Renal cortical epithelial cell (primary cell): ENCODE measurements around the gene CTTN. TPM values are rescaled to one million over a fixed set of nuclear protein-coding genes. Genes with fewer than 3 reads are reported as not detected.

Experiments
- DNase-seq: peaks from one replicate; pipeline ENCODE4 v3.0.0-alpha.2; 2011; ENCODE audit warnings: low read depth
- total RNA-seq: library from RNA; depleted of rRNA; stranded (reverse); fragments of >200 nt; gene quantifications from 2 replicates; pipeline ENCODE4 v1.2.3, GENCODE V29; 2014

Gene CTTN
- total RNA-seq, 1 donor from 2014 or later = 450 TPM

DNA sequence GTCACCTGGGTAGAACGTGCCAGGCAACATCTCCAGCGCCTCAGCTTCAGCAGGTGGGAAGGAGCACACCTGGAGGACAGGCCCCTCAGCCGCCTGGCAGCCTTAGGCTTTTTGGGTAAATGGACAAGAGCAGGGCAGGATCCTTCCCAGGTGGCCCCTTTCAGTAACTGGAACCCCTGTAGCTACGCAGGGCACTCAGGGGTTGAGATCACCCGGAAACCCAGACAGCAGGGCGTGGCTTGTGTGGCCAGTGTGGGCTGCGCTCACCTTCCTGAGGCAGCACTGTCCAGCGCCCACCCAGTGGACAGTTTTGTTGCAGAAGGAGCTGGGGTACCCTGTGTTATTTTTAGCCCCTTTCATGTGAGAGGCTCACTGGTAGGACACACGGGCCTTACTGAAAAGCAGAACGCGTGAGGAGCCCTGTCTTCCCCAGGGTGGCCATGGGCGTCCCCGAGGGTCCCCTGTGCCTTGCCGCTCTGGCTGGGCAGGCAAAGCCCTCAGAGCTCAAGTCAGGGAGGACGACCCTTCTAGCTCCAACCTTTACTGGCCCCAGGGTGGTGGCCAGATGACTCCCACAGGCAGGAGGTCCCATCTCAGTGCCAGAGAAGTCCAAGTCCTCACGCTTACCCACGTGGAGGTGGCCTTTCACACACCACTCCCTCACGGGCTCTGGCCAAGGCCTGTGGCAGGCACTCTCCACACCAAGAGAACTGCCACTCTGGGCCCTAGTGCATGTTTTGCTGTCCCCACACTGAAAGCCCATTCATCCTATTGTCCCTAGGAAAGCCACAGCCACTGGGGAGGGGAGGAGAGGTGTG, 75.8 kb downstream of the CTTN start:
- no peak for DNase-seq

GRCh38 chr11:70474710-70475109, 76.4 kb downstream of the CTTN start:
- DNase-seq = no peak

DNA sequence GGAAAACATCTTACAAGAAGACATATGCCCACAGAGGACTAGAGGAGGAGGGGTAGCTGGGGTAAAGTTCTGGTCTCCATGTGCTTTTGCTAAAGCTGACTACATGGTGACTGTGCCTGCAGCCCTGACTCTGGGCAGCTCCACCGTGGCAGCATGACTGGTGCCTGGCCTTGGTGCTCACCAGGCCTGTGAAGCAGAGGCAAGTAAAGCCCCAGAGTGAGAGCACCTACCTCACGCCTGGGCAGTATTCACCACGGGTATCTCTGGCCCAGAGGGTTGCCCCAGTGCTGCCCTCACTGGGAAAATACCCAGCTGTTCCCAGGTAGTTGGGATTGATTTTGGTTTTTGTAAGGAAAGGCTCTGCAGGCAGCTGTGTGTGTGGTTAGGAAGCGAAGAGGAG, 78.3 kb downstream of the CTTN start:
- DNase-seq = no peak

- no peak for DNase-seq
Measured at GRCh38 chr11:70477176-70477575, 78.8 kb downstream of the CTTN start.

DNA sequence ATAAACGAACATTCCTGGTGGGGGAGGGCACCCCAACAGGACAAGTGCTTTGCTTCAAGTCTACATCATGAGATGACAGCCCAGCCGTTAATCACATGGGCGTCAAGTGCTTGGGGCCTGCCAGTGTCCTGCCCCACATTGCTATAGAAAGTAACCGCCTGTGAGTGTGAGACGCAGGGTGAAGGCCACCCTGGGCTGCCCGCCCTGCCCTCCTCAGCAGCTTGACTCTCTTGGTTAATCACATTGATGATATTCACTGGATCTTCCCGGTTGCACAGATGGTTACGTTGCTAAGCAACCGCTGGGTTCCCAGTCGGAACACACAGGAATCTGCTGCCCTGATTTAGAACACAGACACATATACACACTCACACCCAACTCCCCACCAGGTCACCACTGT, 79.3 kb downstream of the CTTN start:
- no peak for DNase-seq

GRCh38 chr11:70478166-70478890, 80.0 kb downstream of the CTTN start:
- no peak for DNase-seq

GRCh38 chr11:70480711-70481110, 82.4 kb downstream of the CTTN start:
- no peak for DNase-seq

GRCh38 chr11:70481625-70482528, 83.5 kb downstream of the CTTN start:
- DNase-seq = peak; percentile 91

DNA sequence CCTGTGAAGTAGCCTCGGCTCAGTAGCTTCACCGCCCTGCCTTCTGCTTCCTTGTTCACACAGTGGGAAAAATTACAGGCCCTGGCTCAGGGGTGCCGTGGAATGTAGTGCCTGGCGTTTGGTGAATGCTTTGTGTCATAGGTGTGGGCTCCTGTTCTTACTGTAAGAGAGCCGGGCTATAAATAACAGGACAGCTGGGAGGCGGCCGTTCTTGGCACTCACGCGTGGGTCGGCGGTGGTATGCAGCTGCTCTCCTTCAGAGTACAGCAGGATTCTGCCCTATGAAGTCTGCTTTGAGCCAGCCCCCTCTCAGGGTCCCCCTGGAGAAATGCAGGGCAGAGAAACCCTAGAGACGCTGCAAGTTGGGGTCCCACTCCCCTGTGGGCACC, 84.2 kb downstream of the CTTN start:
- DNase-seq = no peak

GRCh38 chr11:70483077-70483861, 84.9 kb downstream of the CTTN start:
- DNase-seq = peak; percentile 94

GRCh38 chr11:70483917-70484316, 85.6 kb downstream of the CTTN start:
- no peak for DNase-seq

DNA sequence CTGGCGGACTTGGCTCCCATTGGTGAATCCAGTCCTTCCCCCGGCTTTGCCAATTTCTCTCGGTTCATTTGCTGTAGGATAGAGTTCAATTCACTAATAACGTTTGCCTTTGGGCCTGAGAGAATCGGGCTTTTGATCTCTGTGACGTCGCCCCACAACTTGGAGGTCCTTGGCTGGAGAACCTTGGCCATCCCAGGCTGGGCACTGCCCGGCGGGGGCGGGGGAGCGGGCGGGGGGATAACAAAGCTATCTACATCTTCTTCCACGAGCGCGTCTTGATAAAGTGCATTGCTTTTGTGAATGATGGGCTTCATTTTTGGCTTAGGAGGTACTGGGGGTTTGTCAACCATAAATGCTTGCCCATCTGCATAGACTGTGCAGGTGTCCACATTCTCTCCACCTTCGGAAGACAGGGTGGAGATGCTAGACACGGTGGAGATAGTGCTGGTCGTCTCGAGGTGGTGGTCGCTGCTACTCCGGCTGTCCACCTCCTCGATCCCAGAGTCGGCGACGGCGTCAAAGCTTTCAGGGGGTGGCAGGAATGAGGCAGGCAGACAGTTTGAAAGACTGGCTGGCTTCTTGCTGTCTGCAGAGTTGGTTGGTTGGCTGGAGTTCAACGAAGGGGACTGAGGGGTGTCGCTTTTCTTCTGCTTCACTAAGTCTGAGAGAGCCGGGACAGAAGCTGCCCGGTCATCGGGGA, 87.1 kb downstream of the CTTN start:
- DNase-seq = no peak

DNA sequence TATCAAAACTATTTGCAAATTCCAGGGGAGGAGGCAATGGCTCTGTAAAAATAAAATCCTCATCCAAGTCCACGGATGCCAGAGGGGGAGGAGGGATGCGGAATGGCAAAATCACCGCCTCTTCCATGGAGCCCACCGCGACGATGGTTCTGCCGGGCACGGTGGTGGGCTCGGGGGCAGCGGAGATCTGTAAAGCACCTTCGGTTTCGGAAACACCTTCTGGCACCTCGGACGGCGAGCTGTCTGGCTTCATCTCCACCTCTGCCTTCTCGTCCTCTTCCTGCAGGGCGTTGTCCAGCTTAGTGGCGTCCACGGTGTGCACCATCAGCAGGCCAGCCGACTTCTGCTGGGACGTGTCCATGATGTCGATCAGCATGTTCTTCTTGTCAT, 87.7 kb downstream of the CTTN start:
- DNase-seq = no peak

Other genes with a start within 250 kb of the CTTN start
- gene FADD, start 195.2 kb upstream of the CTTN start, total RNA-seq = 57.4 and 79.0 TPM in 2 replicates
- 28.1 and 52.5 TPM in 2 replicates for gene PPFIA1, start 127.8 kb upstream of the CTTN start, total RNA-seq